ENCODE measurements around the gene SORCS2.

- TF ChIP-seq POLR2A (IDR thresholded peaks at IDR 0.05) (no peak), EP300 (IDR thresholded peaks at IDR 0.05) (no peak), CTCF (IDR thresholded peaks at IDR 0.05) (no peak)
Measured at GRCh38 chr4:7200801-7201200, 8.5 kb downstream of the SORCS2 start.
